Transverse colon (tissue), 4 donors: ENCODE measurements around the gene CLDN14.

ENCODE experiments used
- POLR2A ChIP-seq: fragments of 450-650 bp; IDR thresholded peaks from one replicate; pipeline ENCODE4 v1.6.1; 2016; ENCODE audit warnings: antibody characterized with exemption, mild to moderate bottlenecking, moderate library complexity
- POLR2AphosphoS5 ChIP-seq, 3 donors: sonication (generic); formaldehyde crosslinking; IDR thresholded peaks; one replicate each; pipeline ENCODE4 v1.6.1; 2016; ENCODE audit warnings: antibody characterized with exemption in 3 of 3
- TF ChIP-seq, protein P1 (sequence below), 5 experiments: fragments of 200-600 bp in 3 of 5; fragments of 450-650 bp in 2 of 5; sonication (generic) in 3 of 5; IDR thresholded peaks; 1 replicate in 2 of 5; 2 replicates in 3 of 5; pipeline ENCODE4 v1.5.1; 2016 to 2017; ENCODE audit warnings: antibody characterized with exemption in 5 of 5, inconsistent platforms in 3 of 5, mild to moderate bottlenecking in 2 of 5, moderate library complexity in 1 of 5

DNA sequence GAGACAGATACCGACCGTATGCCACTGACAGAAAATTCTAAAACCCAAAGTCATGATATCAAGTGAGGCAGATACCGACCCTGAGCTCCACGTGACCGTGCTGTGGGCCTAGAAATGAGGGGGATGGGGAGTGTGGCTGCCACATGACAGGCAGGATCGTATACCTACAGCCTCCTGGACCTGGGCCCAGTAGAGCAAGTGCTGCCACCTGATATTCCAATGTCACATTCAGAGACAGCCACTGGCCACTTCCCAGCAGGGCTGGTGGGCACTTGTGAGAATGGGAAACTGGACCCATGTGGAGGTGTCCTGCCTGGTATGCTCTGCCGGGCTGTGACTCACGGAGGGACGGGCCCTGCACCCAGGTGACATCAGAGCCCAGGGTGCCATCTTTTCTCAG is 44.6 kb upstream of the CLDN14 start:
- TF ChIP-seq POLR2AphosphoS5 (IDR thresholded peaks at IDR 0.05), result no peak
- TF ChIP-seq, protein P1, sequence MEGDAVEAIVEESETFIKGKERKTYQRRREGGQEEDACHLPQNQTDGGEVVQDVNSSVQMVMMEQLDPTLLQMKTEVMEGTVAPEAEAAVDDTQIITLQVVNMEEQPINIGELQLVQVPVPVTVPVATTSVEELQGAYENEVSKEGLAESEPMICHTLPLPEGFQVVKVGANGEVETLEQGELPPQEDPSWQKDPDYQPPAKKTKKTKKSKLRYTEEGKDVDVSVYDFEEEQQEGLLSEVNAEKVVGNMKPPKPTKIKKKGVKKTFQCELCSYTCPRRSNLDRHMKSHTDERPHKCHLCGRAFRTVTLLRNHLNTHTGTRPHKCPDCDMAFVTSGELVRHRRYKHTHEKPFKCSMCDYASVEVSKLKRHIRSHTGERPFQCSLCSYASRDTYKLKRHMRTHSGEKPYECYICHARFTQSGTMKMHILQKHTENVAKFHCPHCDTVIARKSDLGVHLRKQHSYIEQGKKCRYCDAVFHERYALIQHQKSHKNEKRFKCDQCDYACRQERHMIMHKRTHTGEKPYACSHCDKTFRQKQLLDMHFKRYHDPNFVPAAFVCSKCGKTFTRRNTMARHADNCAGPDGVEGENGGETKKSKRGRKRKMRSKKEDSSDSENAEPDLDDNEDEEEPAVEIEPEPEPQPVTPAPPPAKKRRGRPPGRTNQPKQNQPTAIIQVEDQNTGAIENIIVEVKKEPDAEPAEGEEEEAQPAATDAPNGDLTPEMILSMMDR (IDR thresholded peaks at IDR 0.05), result no peak
- no peak for TF ChIP-seq POLR2A
